ENCODE data around the gene CYS1. TPM values are rescaled to one million over a fixed set of nuclear protein-coding genes. Genes with fewer than 3 reads are reported as not detected.
"Not testable (repeated sequence)": the region's sequence is repeated elsewhere in the genome, so short reads cannot be mapped to it uniquely, and the experiment has no call there.

CYS1 gene
- total and polyA plus RNA-seq, 2 donors (not counting 3 experiments of a cell fraction or from before 2014, with no cell fraction given): not detected

- Histone ChIP-seq H3K79me2 (ENCODE audit: control insufficient read depth, insufficient read depth, low read length) (no peaks in the 10 kb centered on the region), H3K9ac (replicated peaks; ENCODE audit: extremely low read depth, insufficient read depth, low read length) (no peak overlapping the region), H3K4me1 (ENCODE audit: control insufficient read depth, extremely low read depth, insufficient read depth, low read length) (no peaks in the 10 kb centered on the region), H4K20me1 (replicated peaks; ENCODE audit: control insufficient read depth, extremely low read depth, insufficient read depth, low read length) (no peaks in the 10 kb centered on the region), H3K4me2 (ENCODE audit: insufficient read depth, low read length) (no peak overlapping the region), H3K36me3 (ENCODE audit: control insufficient read depth in 2 of 2, extremely low read depth in 1 of 2, insufficient read depth in 2 of 2, low read length in 2 of 2) (no peaks in the 10 kb centered on the region), H3K4me3 (replicated peaks in 1 of 3; ENCODE audit: insufficient read depth in 1 of 3, low read depth in 1 of 3, low read length in 3 of 3) (no peak overlapping the region), H2AFZ (ENCODE audit: low read depth, low read length) (no peak overlapping the region), H3K9me1 (replicated peaks; ENCODE audit: control insufficient read depth, extremely low read depth, insufficient read depth, low read length) (no peaks in the 10 kb centered on the region), H3K27ac (ENCODE audit: insufficient read depth, low read depth, low read length) (no peak overlapping the region), H3K9me3 (replicated peaks; ENCODE audit: control insufficient read depth, insufficient read depth, low read length) (no peaks in the 10 kb centered on the region), H3K27me3 (ENCODE audit: control insufficient read depth in 2 of 2, insufficient read depth in 2 of 2, low read length in 2 of 2) (peaks cover 19 to 29% of the 10 kb centered on the region in 2 experiments)
- DNase-seq (ENCODE audit: low read depth, low spot score) (no peak), FAIRE-seq (no peak)
- intact Hi-C loops (cut with micrococcal nuclease): no loop called here
- BruUV-seq (replicated peaks): no TSS peak
- dilution Hi-C loops (cut with MboI; ENCODE audit: extremely low pct_ligation_motif_present, low sequenced_read_pairs): no loop called here
- CTCF ChIA-PET: interaction anchor here (1.9 to 20.2 kb wide), 5 partner anchors 9 to 341 kb away, joined by 7 to 485 read pairs (median 47); partner anchors contain the start of gene CYS1
- POLR2A ChIA-PET: no interaction called here
- no peak for TF ChIP-seq POLR2AphosphoS5 (IDR thresholded peaks at IDR 0.05; ENCODE audit: insufficient read depth, low read depth, low read length)
- TF ChIP-seq CTCF (IDR thresholded peaks at IDR 0.05; ENCODE audit: extremely low read depth in 1 of 2, insufficient read depth in 1 of 2, low read depth in 1 of 2, low read length in 2 of 2): no peak
- no peak for TF ChIP-seq POLR2A (IDR thresholded peaks at IDR 0.05; ENCODE audit: low read depth, low read length)
- no peak for TF ChIP-seq GATA2 (IDR thresholded peaks at IDR 0.05; ENCODE audit: insufficient read depth, insufficient read length, low read depth, low read length)
- no peak for TF ChIP-seq MYC (IDR thresholded peaks at IDR 0.05; ENCODE audit: low read depth, low read length)
Observed at GRCh38 chr2:10094271-10094814, 14.1 kb upstream of the CYS1 start.

GRCh38 chr2:10091889-10092244, 11.7 kb upstream of the CYS1 start:
- H3K4me3 ChIP-seq (replicated peaks in 1 of 3; ENCODE audit: insufficient read depth in 1 of 3, low read depth in 1 of 3, low read length in 3 of 3); POLR2A ChIA-PET; H3K79me2 ChIP-seq (ENCODE audit: control insufficient read depth, insufficient read depth, low read length); H3K9me1 ChIP-seq (replicated peaks; ENCODE audit: control insufficient read depth, extremely low read depth, insufficient read depth, low read length); H4K20me1 ChIP-seq (replicated peaks; ENCODE audit: control insufficient read depth, extremely low read depth, insufficient read depth, low read length); H3K9me3 ChIP-seq (replicated peaks; ENCODE audit: control insufficient read depth, insufficient read depth, low read length); H2AFZ ChIP-seq (ENCODE audit: low read depth, low read length); dilution Hi-C loops (cut with MboI; ENCODE audit: extremely low pct_ligation_motif_present, low sequenced_read_pairs); FAIRE-seq; intact Hi-C loops (cut with micrococcal nuclease); BruUV-seq (replicated peaks); DNase-seq (ENCODE audit: low read depth, low spot score); H3K9ac ChIP-seq (replicated peaks; ENCODE audit: extremely low read depth, insufficient read depth, low read length); H3K4me1 ChIP-seq (ENCODE audit: control insufficient read depth, extremely low read depth, insufficient read depth, low read length); H3K36me3 ChIP-seq (ENCODE audit: control insufficient read depth in 2 of 2, extremely low read depth in 1 of 2, insufficient read depth in 2 of 2, low read length in 2 of 2); H3K27ac ChIP-seq (ENCODE audit: insufficient read depth, low read depth, low read length); H3K4me2 ChIP-seq (ENCODE audit: insufficient read depth, low read length): not testable (repeated sequence)
- CTCF ChIA-PET: interaction anchor here (0.6 to 20.2 kb wide), 6 partner anchors 9 to 343 kb away, joined by 3 to 485 read pairs (median 4); no protein-coding TSS in a partner anchor
- H3K27me3 ChIP-seq (ENCODE audit: control insufficient read depth in 2 of 2, insufficient read depth in 2 of 2, low read length in 2 of 2): peaks cover 21 to 33% of the 10 kb centered on the region in 2 experiments

All from endothelial cell of umbilical vein (primary cell).